OCI-M1 (cell line): ENCODE data around the gene CLEC11A.

ENCODE experiments used
- DNase-seq: peaks from one replicate; lab custom pipeline; 2025; lab: John Stamatoyannopoulos, UW

Gene CLEC11A

GRCh38 chr19:50705422-50706019, 17.6 kb upstream of the CLEC11A start:
- peak; percentile 72 for DNase-seq

GRCh38 chr19:50706387-50706786, 16.8 kb upstream of the CLEC11A start:
- no peak for DNase-seq

GRCh38 chr19:50708179-50708879, 14.8 kb upstream of the CLEC11A start:
- no peak for DNase-seq

GRCh38 chr19:50710094-50710493, 13.1 kb upstream of the CLEC11A start:
- no peak for DNase-seq

- DNase-seq, result no peak
Measured at GRCh38 chr19:50710612-50711011, 12.6 kb upstream of the CLEC11A start.

GRCh38 chr19:50711196-50711595, 12.0 kb upstream of the CLEC11A start:
- DNase-seq, result no peak

GRCh38 chr19:50711805-50712204, 11.4 kb upstream of the CLEC11A start:
- no peak for DNase-seq

- no peak for DNase-seq
Measured at GRCh38 chr19:50712833-50713232, 10.3 kb upstream of the CLEC11A start.

- DNase-seq, result no peak
Measured at GRCh38 chr19:50713556-50714236, 9.5 kb upstream of the CLEC11A start.

- DNase-seq, result no peak
Measured at GRCh38 chr19:50716178-50717025, 6.8 kb upstream of the CLEC11A start.

GRCh38 chr19:50717026-50717723, 6.0 kb upstream of the CLEC11A start:
- DNase-seq, result no peak

GRCh38 chr19:50717891-50718254, 5.3 kb upstream of the CLEC11A start:
- DNase-seq, result no peak

- DNase-seq, result no peak
Measured at GRCh38 chr19:50718255-50719118, 4.7 kb upstream of the CLEC11A start.

- DNase-seq, result no peak
Measured at GRCh38 chr19:50719119-50719435, 4.1 kb upstream of the CLEC11A start.

- no peak for DNase-seq
Measured at GRCh38 chr19:50719566-50719965, 3.6 kb upstream of the CLEC11A start, which contains the start of gene SHANK1. TSS of gene SHANK1 (minus strand) at chr19:50719802. CDS start at chr19:50716919, 2,883 bp downstream.

- DNase-seq, result no peak
Measured at GRCh38 chr19:50720181-50720920, 2.8 kb upstream of the CLEC11A start.

GRCh38 chr19:50720921-50721381, 2.2 kb upstream of the CLEC11A start:
- DNase-seq, result no peak

- no peak for DNase-seq
Measured at GRCh38 chr19:50721441-50722137, 1.6 kb upstream of the CLEC11A start.
